Caco-2 (cell line): ENCODE results near the gene TRAPPC2L. TPM values are rescaled to one million over a fixed set of nuclear protein-coding genes. Genes with fewer than 3 reads are reported as not detected.

Experiments used
- BruUV-seq: library from RNA; stranded (reverse); fragments of 400-500 nt; replicated peaks from 2 replicates; lab custom pipeline; 2021; lab: Mats Ljungman, UMichigan
- CTCF ChIA-PET: fragments of 300-600 bp; sonication (Branson Sonifier 250); formaldehyde crosslinking; loops from one replicate; lab custom pipeline; 2022; ENCODE audit warnings: antibody characterized with exemption; lab: Charles Lee
- POLR2A ChIA-PET: fragments of 300-600 bp; sonication (Branson Sonifier 250); formaldehyde crosslinking; loops from one replicate; lab custom pipeline; 2022; ENCODE audit warnings: antibody characterized with exemption; lab: Charles Lee
- DNase-seq, 2 experiments: peaks; one replicate each; pipeline versions ENCODE4 v3.0.0 to v3.0.0-alpha.2; 2020 to 2022
- H3K27me3 ChIP-seq: replicated peaks from 2 replicates; pipeline ENCODE4 v1.6.0; 2011; ENCODE audit warnings: low read length; ENCODE audit not compliant: control insufficient read depth, insufficient read depth
- H3K36me3 ChIP-seq: 2 replicates; pipeline ENCODE4 v1.5.1; 2011; ENCODE audit warnings: low read length; ENCODE audit not compliant: control insufficient read depth, insufficient read depth
- H3K4me1 ChIP-seq: fragments of 250-450 bp; sonication (Bioruptor Pico); 2 replicates; pipeline ENCODE4 v1.5.1; 2020; ENCODE audit warnings: mild to moderate bottlenecking
- H3K4me3 ChIP-seq: 2 replicates; pipeline ENCODE4 v1.5.1; 2011; ENCODE audit warnings: low read depth, mild to moderate bottlenecking, control low read depth, low read length
- H3K9me3 ChIP-seq: fragments of 250-450 bp; sonication (Bioruptor Pico); 2 replicates; pipeline ENCODE4 v1.5.1; 2020; ENCODE audit warnings: mild to moderate bottlenecking, moderate library complexity
- H3K27ac Mint-ChIP-seq: one replicate; pipeline ENCODE4 v1.8.0; 2022; ENCODE audit warnings: mixed read lengths; ENCODE audit not compliant: unreplicated experiment
- H3K27me3 Mint-ChIP-seq: one replicate; pipeline ENCODE4 v1.8.0; 2022; ENCODE audit warnings: mixed read lengths; ENCODE audit not compliant: insufficient read depth, unreplicated experiment
- H3K36me3 Mint-ChIP-seq: one replicate; pipeline ENCODE4 v1.8.0; 2022; ENCODE audit warnings: mild to moderate bottlenecking, mixed read lengths; ENCODE audit not compliant: insufficient read depth, unreplicated experiment
- H3K4me1 Mint-ChIP-seq: one replicate; pipeline ENCODE4 v1.8.0; 2022; ENCODE audit warnings: low read depth, mixed read lengths; ENCODE audit not compliant: unreplicated experiment
- H3K4me3 Mint-ChIP-seq: one replicate; pipeline ENCODE4 v1.8.0; 2022; ENCODE audit warnings: mild to moderate bottlenecking, moderate library complexity, mixed read lengths; ENCODE audit not compliant: unreplicated experiment
- H3K9me3 Mint-ChIP-seq: one replicate; pipeline ENCODE4 v1.8.0; 2022; ENCODE audit warnings: mixed read lengths; ENCODE audit not compliant: unreplicated experiment
- CTCF ChIP-seq, 2 experiments: fragments of 200-600 bp in 1 of 2; IDR thresholded peaks; 1 replicate in 1 of 2; 2 replicates in 1 of 2; pipeline versions ENCODE4 v1.5.1 to v1.8.0; 2011 to 2022; ENCODE audit warnings: antibody characterized with exemption in 1 of 2, control low read depth in 1 of 2, inconsistent platforms in 1 of 2, low read depth in 1 of 2, low read length in 1 of 2, mild to moderate bottlenecking in 1 of 2, moderate library complexity in 1 of 2; ENCODE audit not compliant: insufficient read depth in 1 of 2, severe bottlenecking in 1 of 2, unreplicated experiment in 1 of 2
- intact Hi-C: fragments of 100-400 bp; cut with micrococcal nuclease; formaldehyde crosslinking; loops from one replicate; pipeline ENCODE4 v1.10.0; 2022; ENCODE audit not compliant: unreplicated experiment
- total RNA-seq: library from RNA; stranded (reverse); gene quantifications from 2 replicates; pipeline ENCODE4 v1.2.3, GENCODE V29; 2022

The TRAPPC2L gene
- total RNA-seq, 1 experiment from 2014 or later, result 179 TPM

DNA sequence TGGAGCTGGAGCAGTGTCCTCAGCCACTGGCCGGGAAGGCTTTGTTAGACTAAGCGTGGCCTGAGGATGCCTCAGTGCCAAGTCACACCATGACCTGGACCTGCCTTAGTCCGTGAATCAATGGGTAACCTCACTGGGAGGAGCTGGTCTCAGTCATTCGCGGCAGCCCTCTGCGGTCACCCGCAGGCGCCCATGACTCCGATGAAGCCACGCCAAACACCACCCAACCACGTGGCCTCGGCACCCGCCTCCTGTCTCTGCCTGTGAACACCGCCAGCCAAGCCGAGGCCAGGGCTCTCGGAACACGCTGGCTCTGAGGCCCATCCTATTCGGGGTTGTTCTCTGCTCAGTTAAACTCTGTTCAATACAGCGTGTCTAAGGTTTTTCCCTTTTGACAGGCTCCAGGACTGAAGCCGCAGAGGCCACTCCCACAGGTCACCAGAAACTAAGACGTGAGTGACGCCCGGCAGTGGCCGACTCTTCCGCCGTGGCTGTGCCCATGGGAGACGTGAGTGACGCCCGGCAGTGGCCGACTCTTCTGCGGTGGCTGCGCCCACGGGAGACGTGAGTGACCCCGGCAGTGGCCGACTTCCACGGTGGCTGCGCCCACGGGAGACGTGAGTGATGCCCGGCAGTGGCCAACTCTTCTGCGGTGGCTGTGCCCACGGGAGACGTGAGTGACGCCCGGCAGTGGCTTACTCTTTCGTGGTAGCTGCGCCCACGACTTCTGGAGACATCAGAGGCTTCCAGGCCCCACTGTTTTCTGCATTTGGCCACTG is 26.4 kb downstream of the TRAPPC2L start:
- no peak for TF ChIP-seq CTCF (IDR thresholded peaks at IDR 0.05; ENCODE audit: insufficient read depth in 1 of 2, low read depth in 1 of 2, low read length in 1 of 2, severe bottlenecking in 1 of 2, unreplicated experiment in 1 of 2)
- Histone ChIP-seq H3K27me3 (no peaks in the 10 kb centered on the region), H3K36me3 (no peaks in the 10 kb centered on the region), H3K4me3 (no peak overlapping the region), H3K4me1 (peaks cover 18% of the 10 kb centered on the region), H3K9me3 (no peaks in the 10 kb centered on the region)
- no peaks in the 10 kb centered on the region for H3K36me3 Mint-ChIP-seq
- ChIA-PET CTCF (no interaction called here), POLR2A (no interaction called here)
- no peak overlapping the region for H3K4me3 Mint-ChIP-seq
- H3K27me3 Mint-ChIP-seq, result no peaks in the 10 kb centered on the region
- no TSS peak for BruUV-seq
- no peak overlapping the region for H3K27ac Mint-ChIP-seq
- H3K9me3 Mint-ChIP-seq, result no peaks in the 10 kb centered on the region
- intact Hi-C loops, result no loop called here
- DNase-seq, result no peak
- no peaks in the 10 kb centered on the region for H3K4me1 Mint-ChIP-seq

DNA sequence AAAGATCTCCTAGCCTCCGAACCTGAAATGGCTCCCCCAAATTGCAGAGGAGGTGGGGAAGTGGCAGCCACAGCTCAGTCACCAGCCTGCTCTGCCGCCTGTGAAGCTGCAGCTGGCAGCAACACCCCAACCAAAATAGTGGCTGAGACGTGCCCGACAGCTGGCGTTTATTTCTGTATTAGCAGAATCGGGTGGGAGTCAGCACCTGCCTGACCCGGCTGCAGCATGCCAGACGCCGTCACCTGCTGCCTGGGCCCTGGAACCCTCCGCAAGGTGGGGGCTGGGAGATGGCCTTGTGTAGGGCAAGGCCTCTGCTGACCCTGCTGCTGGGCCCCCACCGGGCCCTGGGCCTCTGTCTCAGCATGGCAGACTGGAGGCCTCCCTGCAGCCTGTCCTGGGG is 27.0 kb downstream of the TRAPPC2L start:
- no peaks in the 10 kb centered on the region for H3K36me3 ChIP-seq
- CTCF ChIA-PET, result no interaction called here
- peaks cover 18% of the 10 kb centered on the region for H3K4me1 ChIP-seq
- no TSS peak for BruUV-seq
- no peaks in the 10 kb centered on the region for H3K9me3 Mint-ChIP-seq
- H3K27me3 ChIP-seq, result no peaks in the 10 kb centered on the region
- no peaks in the 10 kb centered on the region for H3K9me3 ChIP-seq
- TF ChIP-seq CTCF (IDR thresholded peaks at IDR 0.05; ENCODE audit: insufficient read depth in 1 of 2, low read depth in 1 of 2, low read length in 1 of 2, severe bottlenecking in 1 of 2, unreplicated experiment in 1 of 2), result no peak
- POLR2A ChIA-PET, result no interaction called here
- no peak for DNase-seq
- H3K4me3 Mint-ChIP-seq, result no peak overlapping the region
- intact Hi-C loops, result no loop called here
- no peak overlapping the region for H3K4me3 ChIP-seq
- no peaks in the 10 kb centered on the region for H3K4me1 Mint-ChIP-seq
- H3K27ac Mint-ChIP-seq, result no peak overlapping the region
- H3K36me3 Mint-ChIP-seq, result no peaks in the 10 kb centered on the region
- no peaks in the 10 kb centered on the region for H3K27me3 Mint-ChIP-seq

GRCh38 chr16:88884569-88885271 is 27.8 kb downstream of the TRAPPC2L start:
- BruUV-seq, result no TSS peak
- Histone ChIP-seq H3K4me1 (peaks cover 11% of the 10 kb centered on the region), H3K9me3 (no peaks in the 10 kb centered on the region), H3K27me3 (no peaks in the 10 kb centered on the region), H3K36me3 (no peaks in the 10 kb centered on the region), H3K4me3 (no peak overlapping the region)
- Mint-ChIP-seq H3K36me3 (peaks cover 3% of the 10 kb centered on the region), H3K4me3 (no peak overlapping the region), H3K9me3 (no peaks in the 10 kb centered on the region), H3K27me3 (no peaks in the 10 kb centered on the region), H3K4me1 (no peaks in the 10 kb centered on the region), H3K27ac (no peak overlapping the region)
- TF ChIP-seq CTCF (IDR thresholded peaks at IDR 0.05; ENCODE audit: insufficient read depth in 1 of 2, low read depth in 1 of 2, low read length in 1 of 2, severe bottlenecking in 1 of 2, unreplicated experiment in 1 of 2), result no peak
- ChIA-PET CTCF (no interaction called here), POLR2A (no interaction called here)
- intact Hi-C loops, result no loop called here
- DNase-seq, result no peak
